Left lung (tissue), 10 donors: ENCODE data around the gene STN1. TPM values are rescaled to one million over a fixed set of nuclear protein-coding genes. Genes with fewer than 3 reads are reported as not detected.
A peak's percentile ranks its signal among the peaks of the same experiment; 100 is the strongest.

Experiments
- ATAC-seq: fragments of 200-7000 bp; cut with Tn5 transposase; one replicate; pipeline ENCODE4 v1.9.1; 2020; ENCODE audit warnings: moderate library complexity
- DNase-seq, 4 donors: peaks; one replicate each; pipeline ENCODE4 v3.0.0-alpha.2; 2013 to 2020
- H3K27ac ChIP-seq, 2 donors: fragments of 200-600 bp; sonication (generic) in 1 of 2; one replicate each; pipeline versions ENCODE4 v1.5.0 to v1.8.0; 2020 to 2021
- H3K27me3 ChIP-seq, 2 donors: fragments of 200-600 bp; sonication (generic) in 1 of 2; one replicate each; pipeline versions ENCODE4 v1.5.0 to v1.8.0; 2020 to 2021
- H3K36me3 ChIP-seq, 2 donors: fragments of 200-600 bp; sonication (generic) in 1 of 2; one replicate each; pipeline versions ENCODE4 v1.5.0 to v1.8.0; 2020 to 2021
- H3K4me1 ChIP-seq, 2 donors: fragments of 200-600 bp; one replicate each; pipeline ENCODE4 v1.8.0; 2021
- H3K4me3 ChIP-seq, 2 donors: fragments of 200-600 bp; sonication (generic) in 1 of 2; one replicate each; pipeline versions ENCODE4 v1.5.0 to v1.8.0; 2020 to 2021; ENCODE audit warnings: mild to moderate bottlenecking in 1 of 2
- H3K9me3 ChIP-seq, 2 donors: fragments of 200-600 bp; sonication (generic) in 1 of 2; one replicate each; pipeline versions ENCODE4 v1.5.0 to v1.8.0; 2020 to 2021
- CTCF ChIP-seq, 2 donors: fragments of 200-600 bp; sonication (generic) in 1 of 2; IDR thresholded peaks; one replicate each; pipeline versions ENCODE4 v1.5.0 to v1.8.0; 2021; ENCODE audit warnings: antibody characterized with exemption in 2 of 2
- intact Hi-C, 2 donors: fragments of 100-400 bp; cut with DNase I; formaldehyde crosslinking; loops; one replicate each; pipeline versions ENCODE4 v1.11.2 to v1.14.2; 2022
- polyA plus RNA-seq, 6 donors: library from polyadenylated mRNA; unstranded; fragments of 120-200 nt; gene quantifications; one replicate each; pipeline ENCODE4 v1.2.1, GENCODE V29; 2013; ENCODE audit not compliant: insufficient read length in 6 of 6
- total RNA-seq, 2 donors: library from RNA; stranded (reverse); fragmentation: NEBNext Ultra II Directional; extraction: Animal tissue kit (Norgen Biotek cat#: 25700); gene quantifications; one replicate each; pipeline ENCODE4 v1.2.1, GENCODE V29; 2021
- donor health status: DM: no; HTN: yes; CAD: no.
- donor health status: DM: no; HTN: no; CAD: no.

Gene STN1
- total and polyA plus RNA-seq, 8 donors, result 26.3 to 62.8 (median 29.8) TPM

DNA sequence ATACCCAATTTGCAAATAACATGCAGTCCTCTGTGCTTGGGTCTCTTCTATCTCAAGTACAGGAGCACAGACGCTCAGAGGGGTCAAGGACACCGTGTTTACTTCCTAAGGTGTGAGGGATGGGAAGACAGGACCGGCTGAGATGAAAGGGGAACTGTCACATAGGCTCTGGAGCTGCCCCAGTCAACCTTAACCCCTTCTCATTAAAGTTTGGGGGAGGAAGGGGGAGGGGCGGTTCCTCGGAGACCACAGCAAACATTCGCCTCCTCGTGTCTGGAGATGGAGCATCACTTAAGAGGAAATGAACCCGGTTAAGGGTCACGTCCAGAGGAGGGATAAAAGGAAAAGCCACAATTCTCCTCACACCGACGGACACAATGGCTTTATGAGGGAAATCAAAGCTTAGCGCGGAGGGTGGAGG is 63.7 kb downstream of the STN1 start:
- DNase-seq, result peak in 2 of 4 donors; percentile 69 to 76
- intact Hi-C loops, result no loop called here
- peak overlapping the region; percentile 58 to 69 for H3K4me3 ChIP-seq
- no peak for ATAC-seq
- no peaks in the 10 kb centered on the region for H3K9me3 ChIP-seq
- H3K36me3 ChIP-seq, result no peaks in the 10 kb centered on the region
- H3K4me1 ChIP-seq, result peaks cover 47 to 69% of the 10 kb centered on the region in 2 donors
- no peak for TF ChIP-seq CTCF (IDR thresholded peaks at IDR 0.05)
- peaks cover 0 to 34% of the 10 kb centered on the region in 2 donors for H3K27me3 ChIP-seq
- H3K27ac ChIP-seq, result peak overlapping the region; percentile 58 to 66

DNA sequence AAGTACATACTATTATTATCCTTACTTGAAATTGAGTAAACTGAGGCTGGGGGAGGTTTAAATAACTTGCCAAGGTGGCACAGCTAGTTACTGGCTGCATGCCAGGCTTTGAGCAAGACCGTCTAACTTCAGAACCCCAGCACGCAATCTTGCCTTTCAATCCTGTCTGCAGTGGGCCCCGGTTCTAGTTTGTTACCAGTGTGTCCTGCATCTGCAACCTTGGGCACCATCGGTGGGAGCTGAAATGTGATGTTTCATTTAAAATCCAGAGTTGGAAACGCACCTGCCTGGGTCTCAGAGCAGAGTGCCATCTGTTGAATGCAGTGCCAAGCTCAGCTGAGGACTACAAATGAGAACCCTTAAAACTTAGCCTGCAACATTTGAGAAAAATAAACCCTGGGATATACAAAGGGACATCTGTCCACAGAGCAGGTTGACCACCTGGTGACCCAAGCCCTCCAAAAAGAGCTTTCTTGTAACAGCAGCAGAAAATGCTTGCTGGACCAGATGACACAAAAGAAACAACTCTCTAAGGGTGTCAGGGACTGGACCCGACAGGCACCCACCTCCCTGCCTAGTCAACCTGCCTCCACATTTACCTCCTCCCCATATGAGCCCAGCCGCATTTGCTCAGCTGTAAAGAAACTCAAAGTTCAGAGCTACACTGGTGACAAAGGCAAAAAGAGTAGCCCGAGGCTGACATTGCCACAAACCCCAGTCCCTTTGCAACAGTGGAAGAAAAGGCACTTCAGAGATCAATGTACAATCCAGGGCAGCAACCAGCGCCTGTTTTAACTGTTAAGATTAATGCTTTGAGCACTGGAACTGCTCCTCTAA is 64.3 kb downstream of the STN1 start:
- DNase-seq (no peak), ATAC-seq (peak; percentile 2)
- intact Hi-C loops, result no loop called here
- Histone ChIP-seq H3K27ac (peak overlapping the region; percentile 58 to 66), H3K4me3 (peak overlapping the region; percentile 58 to 69), H3K9me3 (no peaks in the 10 kb centered on the region), H3K27me3 (peaks cover 0 to 34% of the 10 kb centered on the region in 2 donors), H3K36me3 (no peaks in the 10 kb centered on the region), H3K4me1 (peaks cover 48 to 73% of the 10 kb centered on the region in 2 donors)
- no peak for TF ChIP-seq CTCF (IDR thresholded peaks at IDR 0.05)

DNA sequence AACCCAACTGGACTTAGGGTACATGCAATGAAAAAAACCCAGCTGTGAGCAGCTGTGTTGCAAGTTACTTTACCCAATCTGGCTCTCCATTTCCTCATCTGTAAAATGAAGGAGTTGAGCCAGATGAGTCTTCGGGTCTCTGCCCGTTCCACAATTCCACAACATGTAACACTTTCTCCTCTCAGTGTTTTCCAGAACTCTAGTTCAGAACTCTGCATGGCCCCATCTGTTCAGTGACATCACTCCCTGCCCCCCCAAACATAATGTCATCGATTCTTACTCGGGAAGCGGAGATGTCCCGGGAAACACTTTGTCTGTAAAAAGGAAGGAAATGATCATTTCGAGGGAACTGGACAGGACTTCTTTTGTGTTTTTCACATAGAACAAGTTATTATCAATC is 65.1 kb downstream of the STN1 start:
- ATAC-seq (no peak), DNase-seq (peak in 2 of 4 donors; percentile 62 to 81)
- peaks cover 0 to 34% of the 10 kb centered on the region in 2 donors for H3K27me3 ChIP-seq
- peaks cover 48 to 78% of the 10 kb centered on the region in 2 donors for H3K4me1 ChIP-seq
- H3K4me3 ChIP-seq, result no peak overlapping the region
- no peak for TF ChIP-seq CTCF (IDR thresholded peaks at IDR 0.05)
- intact Hi-C loops, result no loop called here
- peak overlapping the region; percentile 35 to 66 for H3K27ac ChIP-seq
- no peaks in the 10 kb centered on the region for H3K9me3 ChIP-seq
- H3K36me3 ChIP-seq, result no peaks in the 10 kb centered on the region

DNA sequence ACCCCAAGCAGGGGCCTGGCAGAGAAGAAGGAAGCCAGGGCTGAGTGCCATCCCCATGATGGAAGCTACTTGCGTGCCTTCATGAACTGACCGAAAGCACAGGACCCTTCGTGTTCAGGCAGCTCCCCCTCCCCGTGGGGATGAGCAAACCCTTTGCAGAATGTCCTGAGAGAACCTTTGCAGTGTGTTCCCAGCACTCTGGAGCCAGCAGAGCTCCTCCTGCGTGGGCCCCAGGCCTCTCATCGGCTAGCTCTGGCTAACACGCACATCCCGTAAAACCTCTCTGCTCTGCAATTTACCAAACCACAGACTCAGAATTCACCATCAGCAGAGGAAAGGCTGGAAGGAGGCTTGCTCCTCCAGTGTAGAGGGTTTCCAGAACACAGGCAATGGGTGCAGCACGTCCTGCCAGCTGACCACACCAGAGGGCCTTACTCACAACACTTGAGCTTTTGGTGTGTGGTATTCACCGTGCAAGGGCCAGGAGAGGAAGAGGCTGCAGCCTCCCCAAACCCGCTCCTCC is 65.7 kb downstream of the STN1 start:
- H3K4me1 ChIP-seq, result peaks cover 48 to 78% of the 10 kb centered on the region in 2 donors
- no peak for TF ChIP-seq CTCF (IDR thresholded peaks at IDR 0.05)
- no peaks in the 10 kb centered on the region for H3K9me3 ChIP-seq
- intact Hi-C loops, result no loop called here
- no peaks in the 10 kb centered on the region for H3K36me3 ChIP-seq
- no peak overlapping the region for H3K4me3 ChIP-seq
- DNase-seq (no peak), ATAC-seq (peak; percentile 11)
- H3K27ac ChIP-seq, result peak overlapping the region; percentile 35 to 66
- H3K27me3 ChIP-seq, result peaks cover 0 to 34% of the 10 kb centered on the region in 2 donors

GRCh38 chr10:103851261-103851660 is 66.7 kb downstream of the STN1 start:
- intact Hi-C loops, result no loop called here

More at GRCh38 chr10:103851261-103851660, 66.7 kb downstream of the STN1 start:
- ATAC-seq, result no peak
- H3K27ac ChIP-seq, result peak overlapping the region; percentile 13 to 70
- H3K9me3 ChIP-seq, result no peaks in the 10 kb centered on the region
- H3K4me1 ChIP-seq, result peaks cover 48 to 78% of the 10 kb centered on the region in 2 donors
- H3K27me3 ChIP-seq, result peaks cover 0 to 32% of the 10 kb centered on the region in 2 donors
- H3K4me3 ChIP-seq, result no peak overlapping the region
- DNase-seq, result no peak
- H3K36me3 ChIP-seq, result no peaks in the 10 kb centered on the region
- no peak for TF ChIP-seq CTCF (IDR thresholded peaks at IDR 0.05)
